Nucleus accumbens (tissue), 56 donors: ENCODE data around the gene TBC1D22A.

ENCODE experiments used
- DNase-seq, 56 donors: peaks; one replicate each; lab custom pipeline; 2025; lab: John Stamatoyannopoulos, UW

The TBC1D22A gene

GRCh38 chr22:47151490-47151889, 389.0 kb downstream of the TBC1D22A start:
- DNase-seq, result no peak

GRCh38 chr22:47152236-47152635, 389.8 kb downstream of the TBC1D22A start:
- no peak for DNase-seq

- no peak for DNase-seq
Observed at GRCh38 chr22:47152938-47153337, 390.5 kb downstream of the TBC1D22A start.

GRCh38 chr22:47153854-47154525, 391.5 kb downstream of the TBC1D22A start:
- DNase-seq, result peak in 2 of 56 donors; percentile 45 to 60

GRCh38 chr22:47154621-47155081, 392.2 kb downstream of the TBC1D22A start:
- peak in 44 of 56 donors; percentile 3 to 70 (median 32) for DNase-seq

- DNase-seq, result peak in 1 of 56 donors; percentile 4
Observed at GRCh38 chr22:47155131-47155885, 392.9 kb downstream of the TBC1D22A start.

- no peak for DNase-seq
Observed at GRCh38 chr22:47155912-47156311, 393.5 kb downstream of the TBC1D22A start.

DNA sequence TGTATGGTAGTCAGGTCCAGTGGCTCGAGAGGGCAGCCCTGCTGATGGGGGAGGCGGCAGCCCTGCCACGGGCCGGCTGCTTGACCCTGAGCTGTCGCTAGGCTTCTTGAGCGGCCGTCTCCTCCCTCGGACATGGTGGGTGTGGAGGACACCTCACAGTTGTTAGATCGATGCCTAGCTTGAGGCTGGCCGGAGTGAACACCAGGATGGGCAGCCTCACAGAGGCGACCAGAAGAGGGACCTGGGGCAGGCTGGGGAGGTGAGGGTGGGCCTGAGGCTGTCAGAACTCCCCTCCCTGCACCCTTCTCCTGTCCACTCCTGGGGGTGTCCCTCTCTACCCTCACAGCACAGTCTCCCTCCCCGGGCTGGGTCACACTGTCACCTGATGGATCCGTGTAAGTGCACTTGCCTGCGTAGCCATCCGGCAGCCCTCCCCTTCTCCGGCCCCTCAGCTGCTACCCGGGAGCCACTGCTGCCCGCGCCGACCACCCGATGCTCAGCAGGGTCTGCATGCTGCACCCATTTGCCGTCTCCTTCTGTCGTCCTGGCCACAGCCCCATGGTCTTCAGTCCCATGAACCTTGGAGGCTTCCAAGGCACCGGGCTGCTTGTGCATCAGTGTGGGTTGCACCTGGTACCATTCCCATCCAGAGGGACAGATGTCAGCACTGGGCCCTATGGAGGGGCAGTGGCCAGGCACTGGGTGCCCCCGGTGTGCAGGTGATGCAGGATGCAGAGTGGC, 394.1 kb downstream of the TBC1D22A start:
- DNase-seq, result no peak

DNA sequence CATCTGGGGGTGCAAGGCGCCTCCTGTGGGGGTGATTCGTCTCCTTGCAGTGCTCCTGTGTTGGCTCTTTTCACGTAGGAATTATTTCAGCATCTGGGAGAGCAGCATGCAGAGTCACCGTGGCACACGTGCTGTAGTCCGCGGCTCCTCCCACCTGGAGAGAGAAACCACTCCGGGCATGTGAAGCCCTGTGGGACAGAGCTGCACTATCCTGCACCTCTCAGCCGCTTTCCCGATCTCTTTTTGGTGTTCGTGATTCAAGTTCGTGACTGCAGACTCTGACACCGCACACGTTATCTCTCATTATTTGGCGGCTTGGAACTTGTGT, 394.6 kb downstream of the TBC1D22A start:
- no peak for DNase-seq

DNA sequence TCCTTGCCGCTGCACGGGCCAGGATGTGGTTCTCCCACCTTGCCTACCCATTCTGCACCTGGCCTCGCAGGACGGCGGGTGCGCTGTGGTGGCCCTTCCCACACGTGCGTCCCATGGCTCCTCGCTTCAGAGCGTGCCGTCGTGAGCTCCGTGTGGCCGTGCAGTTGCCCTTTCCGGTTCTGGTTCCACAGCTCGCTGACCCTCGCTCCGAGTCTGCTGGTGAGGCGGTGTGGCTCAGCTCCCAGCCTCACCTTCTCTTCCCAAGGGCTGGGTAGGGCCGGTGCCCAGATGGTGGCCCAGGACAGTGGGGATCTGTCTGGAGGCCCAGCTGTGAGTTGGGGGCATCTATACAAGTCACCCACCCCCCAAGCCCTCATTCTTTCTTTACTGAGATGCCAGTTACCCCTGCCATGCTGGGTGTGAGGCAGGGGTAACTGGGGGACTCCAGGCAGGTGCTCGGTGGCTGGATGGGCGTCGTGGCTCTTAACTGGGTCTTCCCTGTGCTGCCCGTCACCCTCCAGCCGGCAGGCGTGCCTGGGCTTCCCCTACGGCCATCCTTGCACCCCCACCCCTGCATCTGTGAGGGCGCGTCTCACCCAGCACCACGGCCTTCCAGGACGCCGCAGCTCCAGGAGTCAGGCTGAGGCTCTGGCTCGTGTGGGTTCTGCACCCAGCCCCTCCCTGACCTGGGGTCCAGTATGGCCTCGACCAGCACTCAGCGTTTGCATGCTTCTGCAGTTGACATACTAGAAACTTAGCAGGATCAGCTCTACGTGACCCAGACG, 395.2 kb downstream of the TBC1D22A start:
- no peak for DNase-seq

GRCh38 chr22:47158457-47158856, 396.0 kb downstream of the TBC1D22A start:
- DNase-seq, result no peak

DNA sequence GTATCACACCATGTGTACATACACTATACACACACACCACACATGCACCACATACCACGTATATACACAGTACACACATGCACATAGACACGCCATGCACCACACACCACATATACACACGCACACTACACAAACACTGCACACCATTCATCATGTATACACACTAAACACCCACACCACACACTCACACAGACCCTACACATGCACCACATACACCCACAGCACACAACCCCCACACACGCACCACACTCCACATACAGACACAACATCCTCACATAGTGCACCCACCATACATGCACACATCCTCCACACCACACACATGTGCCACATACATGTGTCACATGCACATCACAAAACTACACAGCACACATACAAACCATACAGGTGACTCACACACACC, 397.1 kb downstream of the TBC1D22A start:
- DNase-seq, result no peak

GRCh38 chr22:47160141-47160541, 397.7 kb downstream of the TBC1D22A start:
- DNase-seq, result no peak

- no peak for DNase-seq
Observed at GRCh38 chr22:47160781-47161520, 398.5 kb downstream of the TBC1D22A start.

- DNase-seq, result no peak
Observed at GRCh38 chr22:47161631-47162030, 399.2 kb downstream of the TBC1D22A start.

GRCh38 chr22:47162865-47163264, 400.4 kb downstream of the TBC1D22A start:
- no peak for DNase-seq

- no peak for DNase-seq
Observed at GRCh38 chr22:47163481-47163855, 401.0 kb downstream of the TBC1D22A start.

DNA sequence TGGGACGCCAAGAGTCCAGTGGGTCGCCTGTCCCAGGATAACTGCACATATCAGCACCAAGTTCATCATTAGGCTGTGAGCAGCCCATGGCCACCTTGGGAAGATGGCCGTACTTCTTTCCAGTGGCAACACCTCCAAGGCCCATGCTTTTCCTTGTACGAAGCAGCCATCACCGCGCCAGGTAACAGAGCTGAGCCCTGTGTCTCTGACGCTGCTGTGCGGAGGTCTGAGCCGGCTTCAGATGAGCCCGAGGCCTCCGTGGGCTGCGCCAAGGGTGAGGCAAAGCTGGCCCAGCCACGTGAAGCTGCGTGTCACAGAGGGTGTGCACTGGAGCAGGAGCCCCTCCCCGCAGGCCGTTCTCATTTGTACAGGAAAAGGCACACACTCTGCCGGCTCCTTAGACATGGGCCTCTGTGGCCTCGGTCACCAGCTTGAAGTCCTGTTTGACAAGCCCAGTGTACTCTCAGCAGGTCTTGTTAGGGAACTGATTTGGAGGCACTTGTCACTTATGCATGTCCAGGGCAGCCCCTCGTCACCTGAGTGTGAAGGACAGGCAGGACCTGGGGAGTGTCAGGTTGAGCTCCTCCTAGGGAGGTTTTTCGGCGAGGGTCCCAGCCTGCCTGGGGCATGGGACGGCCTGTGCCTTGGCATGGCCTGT, 401.5 kb downstream of the TBC1D22A start:
- DNase-seq, result no peak
